Measurements from ENCODE around the gene CDC42EP5. TPM values are rescaled to one million over a fixed set of nuclear protein-coding genes. Genes with fewer than 3 reads are reported as not detected.
A peak's percentile ranks its signal among the peaks of the same experiment; 100 is the strongest.

CDC42EP5 gene
- total RNA-seq, 2 experiments from 2014 or later = 0.55 TPM; not detected in 1

DNA sequence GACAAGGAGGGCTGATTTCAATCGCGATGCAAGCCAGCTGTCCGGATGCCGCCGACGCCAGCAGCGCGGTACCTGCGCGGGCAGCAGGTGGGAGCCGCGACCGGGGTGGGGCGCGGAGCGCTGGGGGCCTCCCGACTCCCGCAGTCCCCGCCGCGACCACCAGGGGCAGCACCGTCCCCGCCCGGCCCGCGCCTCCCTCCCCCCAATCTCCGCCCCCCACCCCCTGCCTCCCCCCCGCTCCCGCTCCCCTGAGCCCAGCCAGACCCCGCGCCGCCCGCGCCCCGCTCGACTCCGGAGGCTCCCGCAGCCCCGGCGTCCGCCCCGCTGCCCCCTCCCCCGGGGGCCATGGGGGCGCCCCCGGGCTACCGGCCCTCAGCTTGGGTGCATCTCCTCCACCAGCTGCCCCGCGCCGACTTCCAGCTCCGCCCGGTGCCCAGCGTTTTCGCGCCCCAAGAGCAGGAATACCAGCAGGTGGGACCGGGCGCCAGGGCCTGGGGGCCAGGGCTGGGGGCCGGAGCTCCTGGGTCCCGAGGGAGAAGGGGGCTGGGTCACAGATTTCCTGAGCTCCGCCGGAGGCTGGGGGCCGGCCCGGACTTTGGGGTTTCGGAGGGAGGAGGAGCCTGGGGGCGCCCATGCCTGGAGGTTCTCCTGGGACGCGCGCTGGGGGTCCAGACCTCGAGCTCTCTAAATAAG is 57.7 kb downstream of the CDC42EP5 start, which contains the start of gene TTYH1:
TTYH1 (plus strand) TSS at position 257 of the 693 bp plus-strand sequence; CDS start at position 346, 89 bp downstream.
- Mint-ChIP-seq H3K27me3 (peaks cover 45% of the 10 kb centered on the region), H3K27ac (no peak within 1 kb of the TSS), H3K36me3 (ENCODE audit: low read depth) (no peaks in the 10 kb centered on the region), H3K9me3 (ENCODE audit: low read depth) (peaks cover 3% of the 10 kb centered on the region), H3K4me3 (no peak within 1 kb of the TSS), H3K4me1 (peaks cover 15% of the 10 kb centered on the region)
- DNase-seq (peak; percentile 71), ATAC-seq (peak; percentile 34)
- ChIA-PET POLR2A (no interaction called here), CTCF (interaction anchor here (0.9 to 1.5 kb wide), 6 partner anchors 8 to 259 kb away, joined by 3 to 5 read pairs (median 4); no protein-coding TSS in a partner anchor)
- intact Hi-C loops (cut with DNase I, micrococcal nuclease) = no loop called here

Other genes starting within 250 kb of the CDC42EP5 start
- gene LILRA6, start 230.5 kb downstream of the CDC42EP5 start, total RNA-seq = not detected
- gene LILRB5, start 216.0 kb downstream of the CDC42EP5 start, total RNA-seq = not detected
- not detected for gene LILRB2, start 192.2 kb downstream of the CDC42EP5 start, total RNA-seq
- gene LILRA5, start 160.1 kb downstream of the CDC42EP5 start, total RNA-seq = not detected
- gene LILRA4, start 134.1 kb downstream of the CDC42EP5 start, total RNA-seq = not detected
- 1 to 10 TPM; 3.5 to 4.7 TPM for gene LAIR1, start 108.4 kb downstream of the CDC42EP5 start, total RNA-seq
- under 1 TPM; 0.19 to 0.59 TPM for gene TTYH1, start 57.8 kb downstream of the CDC42EP5 start, total RNA-seq
- 100 to 1,000 TPM; 156 to 221 TPM for gene LENG8, start 24.1 kb downstream of the CDC42EP5 start, total RNA-seq
- 1 to 10 TPM; 5.0 to 5.1 TPM for gene LENG9, start 9.5 kb downstream of the CDC42EP5 start, total RNA-seq
- gene LAIR2, start 29.5 kb upstream of the CDC42EP5 start, total RNA-seq = 1 to 10 TPM; 3.7 to 5.1 TPM
- gene LILRA2, start 100.5 kb upstream of the CDC42EP5 start, total RNA-seq = not detected
- gene LILRA1, start 120.3 kb upstream of the CDC42EP5 start, total RNA-seq = not detected
- not detected for gene LILRB1, start 157.2 kb upstream of the CDC42EP5 start, total RNA-seq
- not detected for gene LILRB4, start 189.7 kb upstream of the CDC42EP5 start, total RNA-seq